ENCODE data around the gene SEC61A1. TPM values are rescaled to one million over a fixed set of nuclear protein-coding genes. Genes with fewer than 3 reads are reported as not detected.

The SEC61A1 gene
- total RNA-seq, 2 experiments from 2014 or later, result 113 to 123 TPM

DNA sequence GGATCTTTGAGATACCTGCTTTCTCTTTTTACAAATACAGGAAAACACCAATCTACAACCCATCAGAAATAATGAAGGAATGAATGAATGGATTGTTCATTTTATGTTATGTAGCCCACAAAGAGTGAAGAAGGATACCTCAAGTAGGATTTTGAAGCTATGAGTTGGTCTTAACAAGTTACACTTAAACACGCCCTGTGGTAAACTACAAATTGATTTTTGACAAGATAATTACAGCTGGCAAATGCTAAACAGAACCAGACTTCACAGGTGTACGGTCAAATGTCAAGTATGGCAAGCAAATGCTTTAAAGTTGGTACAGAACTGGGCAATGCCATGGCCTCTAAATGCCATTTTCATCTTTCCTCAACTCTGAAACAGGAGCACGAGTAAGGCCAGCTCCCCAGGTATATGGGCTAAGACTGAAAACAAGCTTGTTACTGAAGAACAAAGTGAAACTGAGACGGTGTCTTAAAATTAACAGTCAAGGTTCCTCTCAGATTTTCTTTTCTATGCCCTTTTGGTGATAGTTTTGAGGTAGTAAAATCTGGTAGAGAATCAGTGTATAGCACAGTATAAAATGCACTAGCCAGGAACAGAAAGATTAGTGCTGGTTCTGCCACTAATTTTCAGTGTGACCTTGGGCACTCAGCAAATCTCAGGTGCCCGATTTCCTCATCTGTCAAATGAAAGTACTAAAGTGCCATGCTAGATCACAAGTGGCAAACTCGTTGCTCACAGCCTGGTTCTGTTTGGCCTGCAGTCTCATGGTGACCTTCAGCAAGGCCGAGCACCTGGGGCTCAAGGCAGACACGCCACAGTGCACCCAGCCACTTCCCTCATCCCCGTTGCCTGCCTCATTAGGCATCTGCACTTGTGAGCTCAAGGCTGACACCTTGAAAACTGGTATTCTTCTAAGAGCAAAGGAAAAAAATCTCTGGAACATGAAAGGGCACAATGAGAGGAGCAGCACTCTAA lies 61.9 kb downstream of the SEC61A1 start:
- no peak for DNase-seq

More for the DNA sequence above, 61.9 kb downstream of the SEC61A1 start:
- ChIA-PET CTCF (interaction anchor here (0.6 to 1.8 kb wide), 5 partner anchors 10 to 505 kb away, joined by 3 to 5 read pairs (median 3); partner anchors contain the start of gene RUVBL1), POLR2A (interaction anchor here (1.9 kb wide), 1 partner anchor 9 kb away, joined by 10 read pairs; the partner anchor contains the start of gene RUVBL1)
- H3K27ac Mint-ChIP-seq, result peak overlapping the region; percentile 63
- H3K4me1 Mint-ChIP-seq, result peaks cover 58% of the 10 kb centered on the region
- peak overlapping the region; percentile 40 for H3K4me3 Mint-ChIP-seq
- H3K27me3 Mint-ChIP-seq, result no peaks in the 10 kb centered on the region
- intact Hi-C loops (cut with DNase I, micrococcal nuclease), result loop anchor here (2.0 to 5.0 kb wide), 2 partner anchors 38 to 61 kb away; partner anchors contain the start of genes EEFSEC (in 1 of the 2) and SEC61A1 (in 1 of the 2)
- peaks cover 69% of the 10 kb centered on the region for H3K36me3 Mint-ChIP-seq (ENCODE audit: low read depth)
- ATAC-seq, result no peak
- no peaks in the 10 kb centered on the region for H3K9me3 Mint-ChIP-seq (ENCODE audit: low read depth)

Other genes starting within 250 kb of the SEC61A1 start
- under 1 TPM; 0.49 to 0.50 TPM for gene MGLL, start 229.9 kb upstream of the SEC61A1 start, total RNA-seq
- gene KBTBD12, start 137.2 kb upstream of the SEC61A1 start, total RNA-seq, result not detected
- gene RUVBL1, start 71.4 kb downstream of the SEC61A1 start, total RNA-seq, result 10 to 100 TPM; 97.0 to 99.9 TPM
- gene EEFSEC, start 101.0 kb downstream of the SEC61A1 start, total RNA-seq, result 10 to 100 TPM; 19.6 to 20.7 TPM

Measured in activated CD4-positive, alpha-beta T cell treated with anti-CD3 and anti-CD28 coated beads for 36 hours (primary cell).